Astrocyte (in vitro differentiated cells and primary cell): Measurements from ENCODE around the gene FER.

Source experiments
- EZH2 ChIP-seq: IDR thresholded peaks from 2 replicates; pipeline ENCODE4 v1.6.1; 2012; ENCODE audit warnings: mild to moderate bottlenecking, low read length, inconsistent platforms; ENCODE audit not compliant: insufficient read depth
- TF ChIP-seq, protein P1 (sequence below): IDR thresholded peaks from 2 replicates; pipeline ENCODE4 v1.5.1; 2011; ENCODE audit warnings: low read depth, mild to moderate bottlenecking, inconsistent platforms, low read length, moderate library complexity; ENCODE audit not compliant: insufficient read depth

DNA sequence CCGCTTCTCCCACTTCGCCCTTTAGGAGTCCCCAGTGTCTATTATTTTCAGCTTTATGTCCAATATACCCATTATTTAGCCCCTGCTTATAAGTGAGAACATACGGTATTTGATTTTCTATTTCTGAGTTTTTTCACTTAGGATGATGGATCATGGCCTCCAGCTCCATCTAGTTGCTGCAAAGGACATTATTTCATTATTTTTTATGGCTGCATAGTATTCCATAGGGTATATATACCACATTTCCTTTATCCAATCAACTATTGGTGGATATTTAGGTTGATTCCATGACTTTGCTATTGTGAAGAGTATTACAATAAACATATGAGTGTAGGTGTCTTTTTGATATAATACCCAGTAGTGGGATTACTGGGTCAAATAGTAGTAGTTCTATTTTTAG lies 162.9 kb downstream of the FER start:
- TF ChIP-seq, protein P1, sequence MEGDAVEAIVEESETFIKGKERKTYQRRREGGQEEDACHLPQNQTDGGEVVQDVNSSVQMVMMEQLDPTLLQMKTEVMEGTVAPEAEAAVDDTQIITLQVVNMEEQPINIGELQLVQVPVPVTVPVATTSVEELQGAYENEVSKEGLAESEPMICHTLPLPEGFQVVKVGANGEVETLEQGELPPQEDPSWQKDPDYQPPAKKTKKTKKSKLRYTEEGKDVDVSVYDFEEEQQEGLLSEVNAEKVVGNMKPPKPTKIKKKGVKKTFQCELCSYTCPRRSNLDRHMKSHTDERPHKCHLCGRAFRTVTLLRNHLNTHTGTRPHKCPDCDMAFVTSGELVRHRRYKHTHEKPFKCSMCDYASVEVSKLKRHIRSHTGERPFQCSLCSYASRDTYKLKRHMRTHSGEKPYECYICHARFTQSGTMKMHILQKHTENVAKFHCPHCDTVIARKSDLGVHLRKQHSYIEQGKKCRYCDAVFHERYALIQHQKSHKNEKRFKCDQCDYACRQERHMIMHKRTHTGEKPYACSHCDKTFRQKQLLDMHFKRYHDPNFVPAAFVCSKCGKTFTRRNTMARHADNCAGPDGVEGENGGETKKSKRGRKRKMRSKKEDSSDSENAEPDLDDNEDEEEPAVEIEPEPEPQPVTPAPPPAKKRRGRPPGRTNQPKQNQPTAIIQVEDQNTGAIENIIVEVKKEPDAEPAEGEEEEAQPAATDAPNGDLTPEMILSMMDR, result no peak
- no peak for TF ChIP-seq EZH2
